Neuron (in vitro differentiated cells): ENCODE results near the gene NRXN2.

ENCODE experiments used
- H2AFZ ChIP-seq: one replicate; pipeline ENCODE4 v1.6.1; 2013; ENCODE audit warnings: low read depth, mild to moderate bottlenecking, inconsistent platforms, low read length, moderate library complexity
- H3K27me3 ChIP-seq: one replicate; pipeline ENCODE4 v1.6.1; 2013; ENCODE audit warnings: low read length; ENCODE audit not compliant: insufficient read depth
- H3K36me3 ChIP-seq: one replicate; pipeline ENCODE4 v1.6.1; 2013; ENCODE audit warnings: low read length; ENCODE audit not compliant: insufficient read depth
- H3K4me1 ChIP-seq: one replicate; pipeline ENCODE4 v1.6.1; 2013; ENCODE audit warnings: low read length; ENCODE audit not compliant: insufficient read depth
- H3K4me3 ChIP-seq: 2 replicates; pipeline ENCODE4 v1.5.1; 2013; ENCODE audit warnings: mild to moderate bottlenecking, low read length, moderate library complexity
- H3K9me3 ChIP-seq: one replicate; pipeline ENCODE4 v1.6.1; 2013; ENCODE audit warnings: low read length

The NRXN2 gene

GRCh38 chr11:64577202-64577601 is 145.8 kb downstream of the NRXN2 start:
- H3K9me3 ChIP-seq, result peaks cover 5% of the 10 kb centered on the region
- H3K36me3 ChIP-seq, result no peaks in the 10 kb centered on the region
- no peaks in the 10 kb centered on the region for H3K4me1 ChIP-seq
- H3K4me3 ChIP-seq, result no peak overlapping the region
- peaks cover 4% of the 10 kb centered on the region for H3K27me3 ChIP-seq
- H2AFZ ChIP-seq, result no peak overlapping the region

GRCh38 chr11:64572143-64572542 is 150.9 kb downstream of the NRXN2 start:
- Histone ChIP-seq H3K27me3 (peaks cover 4% of the 10 kb centered on the region), H2AFZ (no peak overlapping the region), H3K4me1 (peaks cover 7% of the 10 kb centered on the region), H3K9me3 (no peaks in the 10 kb centered on the region), H3K36me3 (no peaks in the 10 kb centered on the region), H3K4me3 (no peak overlapping the region)

GRCh38 chr11:64571410-64572091 is 151.4 kb downstream of the NRXN2 start:
- Histone ChIP-seq H3K27me3 (peaks cover 4% of the 10 kb centered on the region), H2AFZ (no peak overlapping the region), H3K4me1 (peaks cover 13% of the 10 kb centered on the region), H3K36me3 (no peaks in the 10 kb centered on the region), H3K9me3 (no peaks in the 10 kb centered on the region), H3K4me3 (no peak overlapping the region)

DNA sequence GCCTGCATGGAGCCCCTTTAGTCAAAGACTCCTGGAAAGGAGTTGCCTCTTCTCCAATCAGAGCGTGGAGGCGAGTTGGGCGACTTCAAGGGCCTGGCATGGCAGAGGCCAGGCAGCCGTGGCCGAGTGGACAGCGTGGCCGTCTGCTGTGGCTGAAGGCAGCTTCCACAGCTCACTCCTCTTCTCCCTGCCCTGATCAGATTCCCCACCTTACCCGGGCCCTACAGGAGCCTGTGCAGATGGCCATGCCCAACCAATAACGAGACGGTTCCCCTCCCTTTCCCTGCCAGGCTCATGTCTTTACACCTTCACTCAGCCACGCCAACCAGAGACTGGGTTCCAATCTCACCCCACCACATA is 152.0 kb downstream of the NRXN2 start:
- H2AFZ ChIP-seq, result no peak overlapping the region
- H3K27me3 ChIP-seq, result peaks cover 4% of the 10 kb centered on the region
- no peaks in the 10 kb centered on the region for H3K9me3 ChIP-seq
- no peak overlapping the region for H3K4me3 ChIP-seq
- H3K4me1 ChIP-seq, result peaks cover 17% of the 10 kb centered on the region
- H3K36me3 ChIP-seq, result no peaks in the 10 kb centered on the region

- no peaks in the 10 kb centered on the region for H3K9me3 ChIP-seq
- no peak overlapping the region for H3K4me3 ChIP-seq
- no peaks in the 10 kb centered on the region for H3K36me3 ChIP-seq
- H3K27me3 ChIP-seq, result peaks cover 4% of the 10 kb centered on the region
- H3K4me1 ChIP-seq, result peaks cover 21% of the 10 kb centered on the region
- H2AFZ ChIP-seq, result no peak overlapping the region
Observed at GRCh38 chr11:64570341-64570740, 152.7 kb downstream of the NRXN2 start.

- no peak overlapping the region for H2AFZ ChIP-seq
- no peak overlapping the region for H3K4me3 ChIP-seq
- H3K9me3 ChIP-seq, result no peaks in the 10 kb centered on the region
- H3K4me1 ChIP-seq, result peaks cover 21% of the 10 kb centered on the region
- H3K36me3 ChIP-seq, result no peaks in the 10 kb centered on the region
- H3K27me3 ChIP-seq, result peaks cover 4% of the 10 kb centered on the region
Observed at GRCh38 chr11:64569300-64569970, 153.6 kb downstream of the NRXN2 start.

DNA sequence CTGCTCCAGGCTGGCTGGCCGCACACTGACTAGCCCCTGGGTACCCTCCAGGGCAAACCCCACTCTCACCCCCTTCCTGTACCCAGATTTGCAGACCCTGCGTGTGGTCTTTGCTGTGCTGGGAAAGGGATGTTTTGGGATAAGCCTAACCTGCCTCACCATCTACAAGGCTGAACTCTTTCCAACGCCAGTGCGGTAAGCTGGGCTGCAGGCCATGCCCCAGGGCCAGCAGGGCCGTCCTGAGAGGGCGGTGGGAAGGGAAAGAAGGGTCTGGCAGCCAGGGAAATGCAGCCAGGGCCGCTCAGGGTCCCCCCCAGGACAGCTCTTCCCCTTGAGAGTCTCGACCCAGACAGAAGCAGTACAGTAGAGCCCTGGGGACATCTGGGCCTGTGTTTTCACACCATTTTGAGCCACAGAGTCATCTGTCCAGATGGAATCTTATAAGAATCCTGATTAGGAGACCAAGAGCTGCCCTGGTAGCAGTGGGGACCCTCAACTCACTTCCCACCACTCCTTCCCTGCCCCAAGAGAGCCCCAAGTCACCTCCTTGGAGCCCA is 154.3 kb downstream of the NRXN2 start:
- Histone ChIP-seq H3K27me3 (peaks cover 4% of the 10 kb centered on the region), H3K9me3 (no peaks in the 10 kb centered on the region), H3K4me3 (no peak overlapping the region), H3K4me1 (peaks cover 21% of the 10 kb centered on the region), H3K36me3 (no peaks in the 10 kb centered on the region), H2AFZ (no peak overlapping the region)

DNA sequence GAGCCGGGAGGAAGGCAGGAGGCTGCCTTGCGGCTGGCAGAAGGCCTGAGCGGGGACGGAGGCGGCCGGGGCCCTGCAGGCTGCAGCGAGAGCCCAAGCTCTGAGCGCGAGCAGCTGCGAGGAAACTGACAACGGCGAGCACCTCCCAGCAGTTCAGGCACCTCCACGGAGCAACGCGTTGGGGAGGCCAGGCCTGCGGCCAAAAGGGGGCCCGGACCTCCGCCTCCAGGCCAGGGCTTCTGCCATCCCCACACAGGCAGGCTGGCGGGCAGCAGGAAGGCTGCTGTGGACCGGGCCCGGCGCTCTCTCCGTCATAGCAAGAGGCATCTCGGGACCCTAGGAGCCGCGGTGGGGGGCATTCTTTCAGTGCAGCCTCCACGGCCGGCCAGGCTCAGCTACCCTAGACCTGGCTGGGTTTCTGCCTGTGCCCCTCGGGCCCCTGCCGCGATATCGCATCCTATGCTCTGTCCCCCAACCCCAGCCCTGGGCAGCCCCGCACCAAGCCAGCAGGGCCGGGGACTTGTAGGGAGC is 154.9 kb downstream of the NRXN2 start:
- Histone ChIP-seq H3K36me3 (no peaks in the 10 kb centered on the region), H2AFZ (no peak overlapping the region), H3K4me1 (peaks cover 21% of the 10 kb centered on the region), H3K27me3 (peaks cover 4% of the 10 kb centered on the region), H3K4me3 (no peak overlapping the region), H3K9me3 (no peaks in the 10 kb centered on the region)

DNA sequence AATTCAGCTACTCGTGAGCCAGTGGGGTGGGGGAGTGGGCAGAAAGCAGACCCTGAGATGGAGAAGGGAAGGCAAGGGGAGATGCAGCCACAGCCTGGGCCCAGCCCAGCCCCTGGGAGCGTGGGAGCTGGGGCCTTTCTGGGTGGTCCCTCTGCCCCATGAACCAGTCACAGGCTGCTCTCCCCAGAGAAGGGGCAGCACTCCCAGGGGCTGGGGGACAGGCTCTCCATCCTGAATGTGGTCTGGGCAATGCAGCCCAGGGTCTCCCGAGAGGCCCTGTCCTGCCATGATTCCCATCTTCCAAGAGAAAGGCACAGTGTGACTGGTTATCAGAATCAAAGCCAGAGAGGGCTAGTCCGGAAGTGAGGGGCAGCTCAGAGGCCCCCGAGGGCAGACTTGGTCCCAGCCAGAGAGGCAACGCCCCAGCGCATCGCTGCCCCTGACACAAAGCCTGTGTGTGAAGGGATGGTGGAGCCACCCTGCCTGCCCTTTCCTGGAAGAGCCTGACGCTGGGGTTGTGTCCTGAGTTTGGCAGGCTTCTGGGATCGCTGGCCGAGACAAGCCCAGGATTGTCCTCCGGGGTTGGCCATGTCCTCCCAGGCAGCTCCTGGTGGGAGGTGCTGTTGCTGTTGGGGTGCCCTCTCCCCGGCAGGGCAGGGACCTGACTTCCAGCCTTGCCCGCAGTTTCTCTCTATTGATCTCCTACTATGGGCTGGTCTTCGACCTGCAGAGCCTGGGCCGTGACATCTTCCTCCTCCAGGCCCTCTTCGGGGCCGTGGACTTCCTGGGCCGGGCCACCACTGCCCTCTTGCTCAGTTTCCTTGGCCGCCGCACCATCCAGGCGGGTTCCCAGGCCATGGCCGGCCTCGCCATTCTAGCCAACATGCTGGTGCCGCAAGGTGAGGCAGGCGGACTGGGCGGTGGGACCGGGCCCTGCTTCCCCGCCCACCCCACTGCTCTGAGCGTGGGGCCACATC is 155.8 kb downstream of the NRXN2 start:
- Histone ChIP-seq H3K4me3 (peak overlapping the region; percentile 44), H3K27me3 (peaks cover under 1% of the 10 kb centered on the region), H3K4me1 (peaks cover 21% of the 10 kb centered on the region), H3K36me3 (no peaks in the 10 kb centered on the region), H2AFZ (peak overlapping the region; percentile 76), H3K9me3 (no peaks in the 10 kb centered on the region)

DNA sequence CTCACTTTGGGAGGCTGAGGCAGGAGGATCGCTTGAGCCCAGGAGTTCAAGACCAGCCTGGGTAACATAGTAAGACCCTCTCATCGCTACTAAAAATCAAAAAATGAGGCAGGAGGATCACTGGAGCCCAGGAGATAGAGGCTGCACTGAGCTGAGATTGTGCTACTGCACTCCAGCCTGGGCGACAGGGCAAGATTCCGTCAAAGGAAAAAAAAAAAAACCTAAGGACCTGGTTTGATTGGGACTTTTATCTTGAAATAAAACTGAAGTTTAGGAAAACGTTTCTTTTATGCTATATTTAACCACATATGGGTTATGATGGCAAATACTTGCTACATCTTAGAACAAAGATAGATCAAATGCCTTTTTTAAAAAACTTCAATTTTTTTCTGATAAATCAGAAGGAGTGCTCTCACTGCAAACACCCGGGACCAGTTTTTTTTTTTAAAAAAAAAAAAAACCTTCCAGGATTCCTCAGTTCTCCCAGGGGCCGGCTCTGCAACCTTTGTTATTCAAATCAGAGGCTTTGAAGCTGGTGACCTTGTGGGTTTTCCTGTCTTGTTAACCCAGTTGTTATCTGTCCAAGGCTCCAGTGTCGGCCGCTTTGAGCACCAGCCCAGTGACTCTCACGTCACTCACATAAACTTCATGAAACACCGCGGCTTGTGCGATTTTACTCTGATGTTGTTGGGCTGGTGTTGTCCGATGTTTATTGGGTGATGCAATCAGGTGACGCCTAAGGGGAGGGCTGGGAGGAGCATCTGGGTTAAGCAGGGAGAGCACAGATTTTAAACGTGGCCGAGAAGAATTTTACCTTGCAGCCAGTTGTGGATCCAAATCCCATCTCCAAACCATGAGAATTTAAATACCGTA is 156.7 kb downstream of the NRXN2 start:
- no peaks in the 10 kb centered on the region for H3K9me3 ChIP-seq
- peak overlapping the region; percentile 44 for H3K4me3 ChIP-seq
- peak overlapping the region; percentile 76 for H2AFZ ChIP-seq
- H3K36me3 ChIP-seq, result no peaks in the 10 kb centered on the region
- H3K27me3 ChIP-seq, result no peaks in the 10 kb centered on the region
- H3K4me1 ChIP-seq, result peaks cover 21% of the 10 kb centered on the region

DNA sequence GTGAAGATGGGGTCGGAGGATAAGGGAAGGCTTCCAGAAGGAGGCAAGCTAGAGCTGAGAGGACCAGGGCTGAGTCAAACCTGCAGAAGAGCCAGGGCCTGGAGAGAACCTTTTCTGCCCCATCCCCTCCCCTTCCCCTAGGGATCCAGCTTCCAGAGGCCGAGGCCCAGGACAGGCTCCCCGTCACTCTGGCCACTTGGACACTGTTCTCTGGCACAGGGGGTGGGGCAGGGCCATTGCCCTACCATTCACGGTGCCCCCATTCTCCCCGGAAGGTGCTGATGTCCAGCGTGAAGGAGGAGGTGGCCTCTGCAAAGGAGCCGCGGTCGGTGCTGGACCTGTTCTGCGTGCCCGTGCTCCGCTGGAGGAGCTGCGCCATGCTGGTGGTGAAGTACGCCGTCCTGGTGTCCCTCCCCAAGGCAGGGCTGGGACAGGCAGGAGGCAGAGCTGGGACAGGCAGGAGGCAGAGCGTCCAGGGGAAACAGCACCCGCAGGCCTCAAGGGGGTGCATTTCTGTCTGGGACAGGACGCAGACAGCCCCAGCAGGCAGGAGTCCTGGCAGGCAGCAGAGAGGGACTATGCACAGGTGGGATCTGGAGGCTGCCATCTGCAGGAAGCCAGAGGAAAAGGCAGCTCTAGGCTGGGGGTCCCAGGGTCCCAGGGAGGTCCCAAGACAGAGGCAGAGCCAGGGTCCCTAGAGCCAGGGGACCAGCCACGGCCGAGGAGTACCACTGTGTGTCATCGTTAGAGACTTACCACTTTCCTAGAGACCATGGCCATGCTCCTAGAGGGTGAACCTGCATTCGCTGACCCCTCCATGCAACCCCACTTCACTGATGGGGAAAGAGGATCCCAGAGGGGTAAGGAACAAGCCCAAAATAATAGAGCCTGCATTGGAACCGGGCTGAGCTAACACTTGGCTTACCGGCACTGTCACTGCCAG is 157.8 kb downstream of the NRXN2 start:
- no peak overlapping the region for H3K4me3 ChIP-seq

More for the DNA sequence above, 157.8 kb downstream of the NRXN2 start:
- Histone ChIP-seq H3K27me3 (no peaks in the 10 kb centered on the region), H3K36me3 (no peaks in the 10 kb centered on the region), H3K4me1 (peaks cover 21% of the 10 kb centered on the region), H2AFZ (no peak overlapping the region), H3K9me3 (no peaks in the 10 kb centered on the region)
